GM18526 (cell line): Measurements from ENCODE around the gene RTTN.
A peak's percentile ranks its signal among the peaks of the same experiment; 100 is the strongest.

Experiments
- POLR2A ChIP-seq: IDR thresholded peaks from 3 replicates; pipeline ENCODE4 v1.6.1; 2011; ENCODE audit not compliant: insufficient read length; ENCODE audit errors: extremely low read depth

RTTN gene

GRCh38 chr18:70205421-70206397, at the start of gene RTTN:
TSS of gene RTTN (minus strand) at chr18:70205687. CDS start at chr18:70205658, 29 bp downstream.
- TF ChIP-seq POLR2A, result peak; percentile 58

- no peak for TF ChIP-seq POLR2A
Measured at GRCh38 chr18:70250781-70251180, 45.3 kb upstream of the RTTN start.

GRCh38 chr18:70249118-70249517, 43.6 kb upstream of the RTTN start:
- TF ChIP-seq POLR2A, result no peak

- TF ChIP-seq POLR2A, result no peak
Measured at GRCh38 chr18:70246061-70246466, 40.6 kb upstream of the RTTN start.

- no peak for TF ChIP-seq POLR2A
Measured at GRCh38 chr18:70243131-70243929, 37.8 kb upstream of the RTTN start.

GRCh38 chr18:70235478-70235877, 30.0 kb upstream of the RTTN start:
- no peak for TF ChIP-seq POLR2A

GRCh38 chr18:70234667-70235459, 29.4 kb upstream of the RTTN start:
- no peak for TF ChIP-seq POLR2A

GRCh38 chr18:70233974-70234373, 28.5 kb upstream of the RTTN start:
- no peak for TF ChIP-seq POLR2A

- TF ChIP-seq POLR2A, result no peak
Measured at GRCh38 chr18:70232261-70232660, 26.8 kb upstream of the RTTN start.

- TF ChIP-seq POLR2A, result no peak
Measured at GRCh38 chr18:70229639-70230038, 24.2 kb upstream of the RTTN start.

- TF ChIP-seq POLR2A, result no peak
Measured at GRCh38 chr18:70228536-70228935, 23.0 kb upstream of the RTTN start.

GRCh38 chr18:70227438-70227837, 22.0 kb upstream of the RTTN start:
- no peak for TF ChIP-seq POLR2A

- no peak for TF ChIP-seq POLR2A
Measured at GRCh38 chr18:70221915-70222278, 16.4 kb upstream of the RTTN start.

GRCh38 chr18:70221156-70221914, 15.8 kb upstream of the RTTN start:
- TF ChIP-seq POLR2A, result no peak
